Liver (tissue), 9 donors: ENCODE results near the gene TMSB4X. TPM values are rescaled to one million over a fixed set of nuclear protein-coding genes. Genes with fewer than 3 reads are reported as not detected.

Experiments used
- DNase-seq: peaks from one replicate; pipeline ENCODE4 v3.0.0-alpha.2; 2017; ENCODE audit warnings: low spot score
- H3K27ac ChIP-seq, 2 donors: one replicate each; pipeline ENCODE4 v1.7.0; 2013; ENCODE audit warnings: inconsistent platforms in 2 of 2, low read length in 2 of 2, control low read depth in 1 of 2, low read depth in 1 of 2, mild to moderate bottlenecking in 1 of 2
- H3K27me3 ChIP-seq, 4 donors: one replicate each; pipeline versions ENCODE4 v1.6.1 to v1.7.0; 2013; ENCODE audit warnings: low read length in 3 of 4, inconsistent platforms in 1 of 4, mild to moderate bottlenecking in 1 of 4, moderate library complexity in 1 of 4; ENCODE audit not compliant: control insufficient read depth in 4 of 4, insufficient read depth in 4 of 4
- H3K36me3 ChIP-seq, 4 donors: one replicate each; pipeline versions ENCODE4 v1.6.1 to v1.7.0; 2013; ENCODE audit warnings: low read length in 3 of 4, mild to moderate bottlenecking in 3 of 4, low read depth in 1 of 4, moderate library complexity in 1 of 4; ENCODE audit not compliant: control insufficient read depth in 4 of 4, insufficient read depth in 3 of 4
- H3K4me1 ChIP-seq, 4 donors: one replicate each; pipeline versions ENCODE4 v1.6.1 to v1.7.0; 2013; ENCODE audit warnings: low read length in 3 of 4, mild to moderate bottlenecking in 3 of 4, moderate library complexity in 1 of 4; ENCODE audit not compliant: control insufficient read depth in 4 of 4, insufficient read depth in 4 of 4
- H3K4me3 ChIP-seq, 3 donors: one replicate each; pipeline versions ENCODE4 v1.6.1 to v1.7.0; 2013; ENCODE audit warnings: low read length in 3 of 3, control low read depth in 1 of 3, low read depth in 1 of 3, mild to moderate bottlenecking in 1 of 3
- H3K9ac ChIP-seq, 2 donors: one replicate each; pipeline ENCODE4 v1.7.0; 2013; ENCODE audit warnings: low read length in 2 of 2, mild to moderate bottlenecking in 2 of 2, moderate library complexity in 2 of 2, control low read depth in 1 of 2, low read depth in 1 of 2
- H3K9me3 ChIP-seq, 4 donors: one replicate each; pipeline versions ENCODE4 v1.6.1 to v1.7.0; 2013; ENCODE audit warnings: low read length in 3 of 4; ENCODE audit not compliant: control insufficient read depth in 4 of 4
- EGR1 ChIP-seq, 2 donors: IDR thresholded peaks; 2 replicates each; pipeline ENCODE4 v1.6.1; 2016 to 2018; ENCODE audit warnings: antibody characterized with exemption in 2 of 2, low read depth in 2 of 2
- FOXA1 ChIP-seq: IDR thresholded peaks from 2 replicates; pipeline ENCODE4 v1.6.1; 2016; ENCODE audit warnings: antibody characterized with exemption
- FOXA2 ChIP-seq: IDR thresholded peaks from 2 replicates; pipeline ENCODE4 v1.6.1; 2016; ENCODE audit warnings: antibody characterized with exemption
- GABPA ChIP-seq, 2 donors: IDR thresholded peaks in 1 of 2; conservative IDR thresholded peaks in 1 of 2; 2 replicates each; pipeline ENCODE4 v1.6.1; 2016; ENCODE audit warnings: antibody characterized with exemption in 2 of 2, mild to moderate bottlenecking in 1 of 2, moderate library complexity in 1 of 2
- HNF4A ChIP-seq, 2 donors: conservative IDR thresholded peaks; 2 replicates each; pipeline ENCODE4 v1.6.1; 2016; ENCODE audit warnings: antibody characterized with exemption in 2 of 2, mild to moderate bottlenecking in 2 of 2
- HNF4G ChIP-seq: IDR thresholded peaks from 2 replicates; pipeline ENCODE4 v1.6.1; 2016; ENCODE audit warnings: antibody characterized with exemption
- JUND ChIP-seq, 2 donors: IDR thresholded peaks; 2 replicates each; pipeline ENCODE4 v1.6.1; 2016; ENCODE audit warnings: antibody characterized with exemption in 2 of 2
- RAD21 ChIP-seq, 2 donors: IDR thresholded peaks; 2 replicates each; pipeline ENCODE4 v1.6.1; 2016; ENCODE audit warnings: antibody characterized with exemption in 2 of 2, mild to moderate bottlenecking in 2 of 2
- RXRA ChIP-seq, 2 donors: IDR thresholded peaks; 2 replicates each; pipeline ENCODE4 v1.6.1; 2017 to 2018; ENCODE audit warnings: antibody characterized with exemption in 2 of 2, mild to moderate bottlenecking in 1 of 2
- SP1 ChIP-seq: IDR thresholded peaks from 2 replicates; pipeline ENCODE4 v1.6.1; 2018; ENCODE audit warnings: antibody characterized with exemption, mild to moderate bottlenecking
- TAF1 ChIP-seq: conservative IDR thresholded peaks from 2 replicates; pipeline ENCODE4 v1.6.1; 2016; ENCODE audit warnings: antibody characterized with exemption, mild to moderate bottlenecking
- YY1 ChIP-seq: IDR thresholded peaks from 2 replicates; pipeline ENCODE4 v1.6.1; 2016; ENCODE audit warnings: antibody characterized with exemption, mild to moderate bottlenecking
- WGBS: extraction: QIAGEN DNeasy Blood & Tissue Kit; methylation state at CpG from one replicate; pipeline ENCODE4 v1.1.7; 2013; 5-methylcytosine and 5-hydroxymethylcytosine counted together
- polyA plus RNA-seq, 2 donors: library from polyadenylated mRNA; stranded (reverse) in 1 of 2; unstranded in 1 of 2; fragments of 200-250 nt in 1 of 2; fragments of >200 nt in 1 of 2; fragmentation: Nextera tagmentation in 1 of 2; extraction: Ambion mirVana in 1 of 2; gene quantifications; one replicate each; pipeline versions ENCODE4 v1.2.1 to v1.2.3, GENCODE V29; 2013 to 2015
- total RNA-seq, 2 donors: library from RNA; depleted of rRNA; stranded (reverse); fragments of >200 nt; gene quantifications; one replicate each; pipeline ENCODE4 v1.2.3, GENCODE V29; 2014
- TF ChIP-seq, protein P1 (sequence below): fragments of 150-350 bp; IDR thresholded peaks from 2 replicates; pipeline ENCODE4 v1.5.1; 2017; ENCODE audit warnings: improper control_type of control experiment, low read depth, low read length; ENCODE audit not compliant: missing input control
- TF ChIP-seq, protein P2 (sequence below): IDR thresholded peaks from 2 replicates; pipeline ENCODE4 v1.6.1; 2016; ENCODE audit warnings: antibody characterized with exemption, mild to moderate bottlenecking
- TF ChIP-seq, protein P3 (sequence below): IDR thresholded peaks from 2 replicates; pipeline ENCODE4 v1.6.1; 2016; ENCODE audit warnings: antibody characterized with exemption
- TF ChIP-seq, protein P4 (sequence below): IDR thresholded peaks from 2 replicates; pipeline ENCODE4 v1.6.1; 2016; ENCODE audit warnings: antibody characterized with exemption
- TF ChIP-seq, protein P5 (sequence below): IDR thresholded peaks from 2 replicates; pipeline ENCODE4 v1.6.1; 2016; ENCODE audit warnings: antibody characterized with exemption
- donor health status: healthy.
- donor health status: healthy.
- donor health status: healthy.
- donor health status: healthy.
- donor health status: healthy.

TMSB4X gene
- total and polyA plus RNA-seq, 4 donors: 658 to 1,704 (median 816) TPM

DNA sequence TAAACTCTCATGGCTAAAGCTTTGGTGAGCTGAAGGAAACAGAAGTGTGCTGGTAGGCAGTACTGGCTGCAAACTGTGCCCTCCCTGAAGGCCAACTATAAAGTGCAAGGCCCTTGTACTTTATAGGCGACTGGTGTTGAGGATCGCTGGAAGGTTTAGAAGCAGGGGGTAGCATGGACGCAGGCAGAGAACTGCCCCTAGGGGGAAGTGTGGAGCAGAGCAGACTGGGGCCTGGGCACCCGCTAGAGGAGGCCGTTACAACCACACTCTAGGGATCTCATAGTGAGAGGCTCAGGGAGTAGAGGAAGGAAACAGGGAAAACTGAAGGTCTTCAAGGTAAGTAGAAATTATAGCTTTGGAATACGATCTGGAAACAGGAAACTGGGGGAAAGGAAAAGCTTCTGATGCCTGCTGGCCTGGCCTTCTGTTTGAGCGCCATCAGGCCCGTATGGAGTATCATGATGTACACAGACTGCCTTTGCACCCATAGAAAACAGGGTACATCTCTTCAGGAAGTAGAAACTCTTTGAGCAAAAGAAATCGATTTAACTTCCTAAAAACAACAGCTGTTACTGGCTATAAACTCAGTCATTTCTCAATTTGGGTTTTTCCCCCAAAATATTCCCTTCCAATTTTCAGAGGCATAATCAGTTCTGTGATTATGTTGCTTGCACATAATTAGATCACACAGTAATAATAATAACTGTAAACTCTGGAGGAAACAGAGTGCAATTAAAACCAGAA is 23.9 kb upstream of the TMSB4X start:
- no peaks in the 10 kb centered on the region for H3K27me3 ChIP-seq
- H3K9me3 ChIP-seq: no peaks in the 10 kb centered on the region
- TF ChIP-seq RAD21 (IDR thresholded peaks at IDR 0.05) (peak; percentile 38 to 75), JUND (IDR thresholded peaks at IDR 0.05) (no peak)
- TF ChIP-seq, protein P1, sequence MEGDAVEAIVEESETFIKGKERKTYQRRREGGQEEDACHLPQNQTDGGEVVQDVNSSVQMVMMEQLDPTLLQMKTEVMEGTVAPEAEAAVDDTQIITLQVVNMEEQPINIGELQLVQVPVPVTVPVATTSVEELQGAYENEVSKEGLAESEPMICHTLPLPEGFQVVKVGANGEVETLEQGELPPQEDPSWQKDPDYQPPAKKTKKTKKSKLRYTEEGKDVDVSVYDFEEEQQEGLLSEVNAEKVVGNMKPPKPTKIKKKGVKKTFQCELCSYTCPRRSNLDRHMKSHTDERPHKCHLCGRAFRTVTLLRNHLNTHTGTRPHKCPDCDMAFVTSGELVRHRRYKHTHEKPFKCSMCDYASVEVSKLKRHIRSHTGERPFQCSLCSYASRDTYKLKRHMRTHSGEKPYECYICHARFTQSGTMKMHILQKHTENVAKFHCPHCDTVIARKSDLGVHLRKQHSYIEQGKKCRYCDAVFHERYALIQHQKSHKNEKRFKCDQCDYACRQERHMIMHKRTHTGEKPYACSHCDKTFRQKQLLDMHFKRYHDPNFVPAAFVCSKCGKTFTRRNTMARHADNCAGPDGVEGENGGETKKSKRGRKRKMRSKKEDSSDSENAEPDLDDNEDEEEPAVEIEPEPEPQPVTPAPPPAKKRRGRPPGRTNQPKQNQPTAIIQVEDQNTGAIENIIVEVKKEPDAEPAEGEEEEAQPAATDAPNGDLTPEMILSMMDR: peak; percentile 35
- H3K27ac ChIP-seq: peak overlapping the region; percentile 36 to 76
- H3K36me3 ChIP-seq: no peaks in the 10 kb centered on the region
- H3K9ac ChIP-seq: peak overlapping the region in 1 of 2 donors; percentile 47
- H3K4me3 ChIP-seq: no peak overlapping the region
- H3K4me1 ChIP-seq: peaks cover 4 to 16% (median 13%) of the 10 kb centered on the region in 4 donors
- no peak for DNase-seq
- WGBS: 65% methylated on average over 9 of the region's 9 CpGs

DNA sequence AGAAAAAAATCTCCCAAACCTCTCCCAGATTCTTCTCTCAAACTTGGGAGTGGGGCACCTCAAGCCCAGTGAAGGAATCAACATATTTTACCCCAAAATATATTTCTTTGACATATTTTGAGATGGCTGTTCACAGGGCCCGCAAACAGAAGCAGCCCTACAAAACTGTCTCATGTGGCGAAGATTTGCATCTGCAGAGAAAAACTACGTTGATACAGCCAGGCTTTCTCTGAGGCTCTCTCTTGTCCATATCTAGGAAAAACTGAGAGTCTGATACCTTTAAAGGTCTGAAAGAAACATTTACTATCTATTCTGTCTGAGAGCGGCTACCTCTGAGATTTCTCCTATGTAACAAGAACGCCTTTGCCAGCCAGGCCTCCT is 23.3 kb upstream of the TMSB4X start:
- no peak for TF ChIP-seq EGR1 (IDR thresholded peaks at IDR 0.05; ENCODE audit: low read depth in 2 of 2)
- 89% methylated on average over 5 of the region's 5 CpGs for WGBS
- Histone ChIP-seq H3K4me1 (peaks cover 5 to 20% (median 14%) of the 10 kb centered on the region in 4 donors), H3K27me3 (no peaks in the 10 kb centered on the region), H3K9ac (no peak overlapping the region), H3K4me3 (no peak overlapping the region), H3K9me3 (no peaks in the 10 kb centered on the region), H3K27ac (no peak overlapping the region), H3K36me3 (no peaks in the 10 kb centered on the region)
- DNase-seq: no peak

DNA sequence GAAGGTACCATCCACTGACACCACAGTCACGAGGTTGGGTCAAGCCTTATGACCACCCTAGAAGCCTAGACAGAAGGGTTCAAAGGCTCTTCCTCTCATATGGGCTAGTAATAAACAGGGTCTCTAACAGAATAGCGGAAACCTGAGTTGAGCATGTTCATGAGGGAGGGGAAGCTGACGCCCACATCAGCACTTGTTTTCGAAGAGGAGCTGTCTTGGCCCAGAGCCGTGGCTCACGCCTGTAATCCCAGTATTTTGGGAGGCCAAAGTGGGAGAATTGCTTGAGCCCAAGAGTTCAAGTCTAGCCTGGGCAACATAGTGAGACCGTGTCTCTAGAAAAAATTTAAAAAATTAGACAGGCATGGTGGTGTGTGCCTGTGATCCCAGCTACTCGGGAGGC is 21.5 kb upstream of the TMSB4X start:
- H3K9me3 ChIP-seq: no peaks in the 10 kb centered on the region
- H3K9ac ChIP-seq: no peak overlapping the region
- no peak overlapping the region for H3K4me3 ChIP-seq
- no peaks in the 10 kb centered on the region for H3K36me3 ChIP-seq
- 94% methylated on average over 8 of the region's 8 CpGs for WGBS
- DNase-seq: no peak
- H3K27ac ChIP-seq: no peak overlapping the region
- no peaks in the 10 kb centered on the region for H3K27me3 ChIP-seq
- H3K4me1 ChIP-seq: peaks cover 3 to 10% (median 6%) of the 10 kb centered on the region in 4 donors
- TF ChIP-seq YY1: no peak
- TF ChIP-seq TAF1: no peak
- TF ChIP-seq, protein P2, sequence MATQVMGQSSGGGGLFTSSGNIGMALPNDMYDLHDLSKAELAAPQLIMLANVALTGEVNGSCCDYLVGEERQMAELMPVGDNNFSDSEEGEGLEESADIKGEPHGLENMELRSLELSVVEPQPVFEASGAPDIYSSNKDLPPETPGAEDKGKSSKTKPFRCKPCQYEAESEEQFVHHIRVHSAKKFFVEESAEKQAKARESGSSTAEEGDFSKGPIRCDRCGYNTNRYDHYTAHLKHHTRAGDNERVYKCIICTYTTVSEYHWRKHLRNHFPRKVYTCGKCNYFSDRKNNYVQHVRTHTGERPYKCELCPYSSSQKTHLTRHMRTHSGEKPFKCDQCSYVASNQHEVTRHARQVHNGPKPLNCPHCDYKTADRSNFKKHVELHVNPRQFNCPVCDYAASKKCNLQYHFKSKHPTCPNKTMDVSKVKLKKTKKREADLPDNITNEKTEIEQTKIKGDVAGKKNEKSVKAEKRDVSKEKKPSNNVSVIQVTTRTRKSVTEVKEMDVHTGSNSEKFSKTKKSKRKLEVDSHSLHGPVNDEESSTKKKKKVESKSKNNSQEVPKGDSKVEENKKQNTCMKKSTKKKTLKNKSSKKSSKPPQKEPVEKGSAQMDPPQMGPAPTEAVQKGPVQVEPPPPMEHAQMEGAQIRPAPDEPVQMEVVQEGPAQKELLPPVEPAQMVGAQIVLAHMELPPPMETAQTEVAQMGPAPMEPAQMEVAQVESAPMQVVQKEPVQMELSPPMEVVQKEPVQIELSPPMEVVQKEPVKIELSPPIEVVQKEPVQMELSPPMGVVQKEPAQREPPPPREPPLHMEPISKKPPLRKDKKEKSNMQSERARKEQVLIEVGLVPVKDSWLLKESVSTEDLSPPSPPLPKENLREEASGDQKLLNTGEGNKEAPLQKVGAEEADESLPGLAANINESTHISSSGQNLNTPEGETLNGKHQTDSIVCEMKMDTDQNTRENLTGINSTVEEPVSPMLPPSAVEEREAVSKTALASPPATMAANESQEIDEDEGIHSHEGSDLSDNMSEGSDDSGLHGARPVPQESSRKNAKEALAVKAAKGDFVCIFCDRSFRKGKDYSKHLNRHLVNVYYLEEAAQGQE: no peak
- TF ChIP-seq, protein P1: no peak
- no peak for TF ChIP-seq HNF4A (conservative IDR thresholded peaks at IDR 0.05)
- TF ChIP-seq, protein P3, sequence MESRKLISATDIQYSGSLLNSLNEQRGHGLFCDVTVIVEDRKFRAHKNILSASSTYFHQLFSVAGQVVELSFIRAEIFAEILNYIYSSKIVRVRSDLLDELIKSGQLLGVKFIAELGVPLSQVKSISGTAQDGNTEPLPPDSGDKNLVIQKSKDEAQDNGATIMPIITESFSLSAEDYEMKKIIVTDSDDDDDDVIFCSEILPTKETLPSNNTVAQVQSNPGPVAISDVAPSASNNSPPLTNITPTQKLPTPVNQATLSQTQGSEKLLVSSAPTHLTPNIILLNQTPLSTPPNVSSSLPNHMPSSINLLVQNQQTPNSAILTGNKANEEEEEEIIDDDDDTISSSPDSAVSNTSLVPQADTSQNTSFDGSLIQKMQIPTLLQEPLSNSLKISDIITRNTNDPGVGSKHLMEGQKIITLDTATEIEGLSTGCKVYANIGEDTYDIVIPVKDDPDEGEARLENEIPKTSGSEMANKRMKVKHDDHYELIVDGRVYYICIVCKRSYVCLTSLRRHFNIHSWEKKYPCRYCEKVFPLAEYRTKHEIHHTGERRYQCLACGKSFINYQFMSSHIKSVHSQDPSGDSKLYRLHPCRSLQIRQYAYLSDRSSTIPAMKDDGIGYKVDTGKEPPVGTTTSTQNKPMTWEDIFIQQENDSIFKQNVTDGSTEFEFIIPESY: no peak
- TF ChIP-seq, protein P4, sequence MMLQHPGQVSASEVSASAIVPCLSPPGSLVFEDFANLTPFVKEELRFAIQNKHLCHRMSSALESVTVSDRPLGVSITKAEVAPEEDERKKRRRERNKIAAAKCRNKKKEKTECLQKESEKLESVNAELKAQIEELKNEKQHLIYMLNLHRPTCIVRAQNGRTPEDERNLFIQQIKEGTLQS: no peak
- TF ChIP-seq, protein P5, sequence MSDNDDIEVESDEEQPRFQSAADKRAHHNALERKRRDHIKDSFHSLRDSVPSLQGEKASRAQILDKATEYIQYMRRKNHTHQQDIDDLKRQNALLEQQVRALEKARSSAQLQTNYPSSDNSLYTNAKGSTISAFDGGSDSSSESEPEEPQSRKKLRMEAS: no peak
- no peak for TF ChIP-seq GABPA (IDR thresholded peaks at IDR 0.05 in 1 of 2, conservative IDR thresholded peaks at IDR 0.05 in 1 of 2)
- no peak for TF ChIP-seq SP1
- no peak for TF ChIP-seq JUND (IDR thresholded peaks at IDR 0.05)
- TF ChIP-seq HNF4G: no peak
- no peak for TF ChIP-seq FOXA2
- no peak for TF ChIP-seq RXRA (IDR thresholded peaks at IDR 0.05)
- TF ChIP-seq RAD21 (IDR thresholded peaks at IDR 0.05): no peak
- no peak for TF ChIP-seq EGR1 (IDR thresholded peaks at IDR 0.05; ENCODE audit: low read depth in 2 of 2)
- no peak for TF ChIP-seq FOXA1
